Measurements from ENCODE around the gene GFER.

- no peak for TF ChIP-seq CTCF (IDR thresholded peaks at IDR 0.05)
- no peak for TF ChIP-seq POLR2A (IDR thresholded peaks at IDR 0.05)
Observed at GRCh38 chr16:2001035-2001434, 17.0 kb downstream of the GFER start.

Data from testis (tissue), 2 donors.